ENCODE results near the gene STX12. TPM values are rescaled to one million over a fixed set of nuclear protein-coding genes. Genes with fewer than 3 reads are reported as not detected.

The STX12 gene
- total RNA-seq, 1 experiment from 2014 or later = 9.9 TPM

DNA sequence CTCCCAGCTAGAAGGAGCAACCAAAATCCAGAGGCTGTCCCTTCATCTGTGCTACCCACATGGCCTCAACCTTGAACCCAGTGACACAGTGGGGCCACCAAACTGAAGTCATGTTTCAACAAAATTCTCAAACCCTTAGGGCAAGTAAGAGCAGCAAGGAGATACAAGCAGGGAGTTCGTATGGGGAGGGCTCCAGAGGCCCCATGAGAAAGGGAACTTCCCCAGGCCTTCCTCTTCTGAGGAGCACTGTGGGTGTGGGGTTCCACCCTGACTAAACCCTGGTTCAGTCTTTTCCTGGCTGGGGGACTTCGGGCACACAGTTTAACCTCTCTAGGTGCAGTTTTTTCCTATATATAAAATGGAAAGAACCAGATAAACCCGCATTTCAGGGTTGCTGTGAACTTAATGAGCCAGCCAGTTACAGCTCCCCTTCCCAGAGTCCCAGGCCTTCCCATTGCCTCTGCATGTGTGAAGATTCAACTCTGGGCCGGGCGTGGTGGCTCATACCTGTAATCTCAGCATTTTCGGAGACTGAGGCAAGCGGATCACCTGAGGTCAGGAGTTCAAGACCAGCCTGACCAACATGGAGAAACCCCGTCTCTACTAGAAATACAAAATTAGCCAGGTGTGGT is 91.4 kb downstream of the STX12 start:
- Histone ChIP-seq H2AFZ (ENCODE audit: low read length) (no peak overlapping the region), H3K4ac (ENCODE audit: low read depth, low read length) (no peak overlapping the region), H3K9ac (ENCODE audit: extremely low read depth, insufficient read length, low read length) (no peak overlapping the region), H3K27me3 (ENCODE audit: insufficient read depth, low read length) (no peaks in the 10 kb centered on the region), H3K4me1 (ENCODE audit: insufficient read depth, low read length) (no peaks in the 10 kb centered on the region), H4K91ac (ENCODE audit: insufficient read length, low read depth, low read length) (no peak overlapping the region), H2BK20ac (ENCODE audit: low read depth, low read length, poor library complexity, severe bottlenecking) (no peak overlapping the region), H2BK15ac (ENCODE audit: low read depth, low read length) (no peak overlapping the region), H3K14ac (ENCODE audit: insufficient read depth, low read length) (no peak overlapping the region), H4K5ac (ENCODE audit: insufficient read length, low read depth, low read length) (no peak overlapping the region), H3K9me3 (ENCODE audit: control insufficient read depth, low read depth, low read length) (no peaks in the 10 kb centered on the region), H3K79me2 (ENCODE audit: insufficient read depth, low read length) (no peaks in the 10 kb centered on the region), H2BK12ac (ENCODE audit: insufficient read length, low read depth, low read length) (no peak overlapping the region), H2BK120ac (ENCODE audit: low read depth, low read length, poor library complexity, severe bottlenecking) (no peak overlapping the region), H3K23ac (ENCODE audit: insufficient read length, low read depth, low read length) (no peak overlapping the region), H2BK5ac (ENCODE audit: insufficient read length, low read length) (no peak overlapping the region), H3K18ac (ENCODE audit: insufficient read length, low read depth, low read length) (no peak overlapping the region), H3K4me2 (ENCODE audit: insufficient read depth, insufficient read length, low read length) (no peak overlapping the region), H4K20me1 (ENCODE audit: control insufficient read depth, insufficient read depth, insufficient read length) (no peaks in the 10 kb centered on the region), H3T11ph (ENCODE audit: low read length) (no peak overlapping the region), H2AK5ac (ENCODE audit: insufficient read length, low read length) (no peak overlapping the region), H3K79me1 (ENCODE audit: insufficient read depth, low read depth, low read length, poor library complexity, severe bottlenecking) (no peaks in the 10 kb centered on the region), H4K8ac (replicated peaks; ENCODE audit: insufficient read length, low read depth, low read length) (no peak overlapping the region), H3K27ac (ENCODE audit: insufficient read length, low read depth, low read length) (no peak overlapping the region), H3K56ac (ENCODE audit: insufficient read length, low read depth, low read length) (no peak overlapping the region), H3K23me2 (ENCODE audit: insufficient read length, low read depth, low read length, poor library complexity, severe bottlenecking) (no peaks in the 10 kb centered on the region)
- TF ChIP-seq, protein P1, sequence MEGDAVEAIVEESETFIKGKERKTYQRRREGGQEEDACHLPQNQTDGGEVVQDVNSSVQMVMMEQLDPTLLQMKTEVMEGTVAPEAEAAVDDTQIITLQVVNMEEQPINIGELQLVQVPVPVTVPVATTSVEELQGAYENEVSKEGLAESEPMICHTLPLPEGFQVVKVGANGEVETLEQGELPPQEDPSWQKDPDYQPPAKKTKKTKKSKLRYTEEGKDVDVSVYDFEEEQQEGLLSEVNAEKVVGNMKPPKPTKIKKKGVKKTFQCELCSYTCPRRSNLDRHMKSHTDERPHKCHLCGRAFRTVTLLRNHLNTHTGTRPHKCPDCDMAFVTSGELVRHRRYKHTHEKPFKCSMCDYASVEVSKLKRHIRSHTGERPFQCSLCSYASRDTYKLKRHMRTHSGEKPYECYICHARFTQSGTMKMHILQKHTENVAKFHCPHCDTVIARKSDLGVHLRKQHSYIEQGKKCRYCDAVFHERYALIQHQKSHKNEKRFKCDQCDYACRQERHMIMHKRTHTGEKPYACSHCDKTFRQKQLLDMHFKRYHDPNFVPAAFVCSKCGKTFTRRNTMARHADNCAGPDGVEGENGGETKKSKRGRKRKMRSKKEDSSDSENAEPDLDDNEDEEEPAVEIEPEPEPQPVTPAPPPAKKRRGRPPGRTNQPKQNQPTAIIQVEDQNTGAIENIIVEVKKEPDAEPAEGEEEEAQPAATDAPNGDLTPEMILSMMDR (conservative IDR thresholded peaks at IDR 0.05) = no peak
- no peaks in the 10 kb centered on the region for H3K9me3 Mint-ChIP-seq
- no peak for DNase-seq
- peaks cover 15 to 16% of the 10 kb centered on the region in 2 experiments for H3K4me1 Mint-ChIP-seq
- no peak overlapping the region for H3K27ac Mint-ChIP-seq
- no peaks in the 10 kb centered on the region; the same call in 1 of the 2 replicates for H3K27me3 Mint-ChIP-seq (ENCODE audit: low read depth)
- WGBS (ENCODE audit: extremely low coverage, insufficient read length, low lambda C conversion rate) = no CpG with 5 or more reads among the region's 8 CpGs
- H3K36me3 Mint-ChIP-seq (ENCODE audit: insufficient read depth in 1 of 3, low read depth in 3 of 3) = no peaks in the 10 kb centered on the region
- H3K4me3 Mint-ChIP-seq = no peak overlapping the region
